ENCODE results near the gene NUP210.

DNA sequence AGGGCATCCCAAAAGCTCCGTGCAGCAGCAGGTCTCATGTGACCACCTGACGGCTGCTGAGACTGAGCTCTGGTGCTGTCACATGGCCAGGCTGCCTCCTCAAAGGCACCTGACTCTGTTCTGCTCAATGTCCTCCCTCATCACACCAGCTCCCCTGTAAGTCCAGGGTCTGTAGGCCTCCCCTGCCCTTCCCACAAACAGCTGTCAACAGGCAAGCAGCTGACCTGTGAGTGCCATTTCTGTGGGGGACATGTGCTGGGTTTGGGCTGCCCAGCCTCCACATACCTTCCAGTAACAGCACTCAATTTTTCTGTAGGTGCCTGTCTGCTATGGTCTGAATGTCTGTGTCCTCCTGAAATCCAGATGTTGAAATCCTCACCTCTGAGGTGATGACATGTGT, 11.2 kb downstream of the NUP210 start:
- TF ChIP-seq EZH2 (IDR thresholded peaks at IDR 0.05) (no peak), POLR2AphosphoS5 (IDR thresholded peaks at IDR 0.05; ENCODE audit: borderline replicate concordance, low read depth, low read length) (no peak)

Data from SK-N-MC (cell line).